OCI-LY7 (cell line): ENCODE measurements around the gene GABARAPL1. TPM values are rescaled to one million over a fixed set of nuclear protein-coding genes. Genes with fewer than 3 reads are reported as not detected.
"Not testable (repeated sequence)": the region's sequence is repeated elsewhere in the genome, so short reads cannot be mapped to it uniquely, and the experiment has no call there.

Experiments
- BruUV-seq: library from RNA; stranded (reverse); fragments of 400-500 nt; replicated peaks from 2 replicates; lab custom pipeline; 2021; lab: Mats Ljungman, UMichigan
- CTCF ChIA-PET: fragments of 300-600 bp; sonication (Branson Sonifier 250); formaldehyde crosslinking; loops from one replicate; lab custom pipeline; 2022; ENCODE audit warnings: antibody characterized with exemption; ENCODE audit not compliant: unreplicated experiment; lab: Charles Lee
- POLR2A ChIA-PET: fragments of 300-600 bp; sonication (Branson Sonifier 250); formaldehyde crosslinking; loops from one replicate; lab custom pipeline; 2022; ENCODE audit warnings: antibody characterized with exemption; lab: Charles Lee
- DNase-seq: peaks from one replicate; pipeline ENCODE4 v3.0.0-alpha.2; 2015; ENCODE audit warnings: low spot score
- H2AFZ ChIP-seq: fragments of 200-600 bp; sonication (generic), shearing (Covaris generic); 2 replicates; pipeline ENCODE4 v1.6.1; 2014; ENCODE audit warnings: mild to moderate bottlenecking, antibody characterized with exemption, low read length, moderate library complexity
- H3K27ac ChIP-seq: fragments of 200-600 bp; sonication (generic); 2 replicates; pipeline ENCODE4 v1.5.1; 2014; ENCODE audit warnings: mixed run types, low read depth, mild to moderate bottlenecking, moderate library complexity, low read length, inconsistent platforms; ENCODE audit not compliant: poor library complexity, severe bottlenecking
- H3K36me3 ChIP-seq: fragments of 200-600 bp; sonication (generic); 2 replicates; pipeline ENCODE4 v1.6.1; 2014; ENCODE audit warnings: mild to moderate bottlenecking, antibody characterized with exemption, low read length, moderate library complexity, mixed read lengths; ENCODE audit not compliant: insufficient read depth
- H3K4me1 ChIP-seq: fragments of 200-600 bp; sonication (generic); 2 replicates; pipeline ENCODE4 v1.5.1; 2014; ENCODE audit warnings: mild to moderate bottlenecking, low read length; ENCODE audit not compliant: insufficient read depth, poor library complexity, severe bottlenecking
- H3K4me2 ChIP-seq: fragments of 200-600 bp; sonication (generic); 2 replicates; pipeline ENCODE4 v1.6.1; 2014; ENCODE audit warnings: mild to moderate bottlenecking, low read length
- H3K4me3 ChIP-seq: fragments of 200-600 bp; sonication (generic); 2 replicates; pipeline ENCODE4 v1.5.1; 2014; ENCODE audit warnings: mild to moderate bottlenecking, low read depth, low read length; ENCODE audit not compliant: poor library complexity, severe bottlenecking
- H3K79me2 ChIP-seq: fragments of 200-600 bp; sonication (generic); 2 replicates; pipeline ENCODE4 v1.6.1; 2016; ENCODE audit warnings: low read depth, mild to moderate bottlenecking, low read length, moderate library complexity, mixed read lengths; ENCODE audit not compliant: insufficient read depth
- H3K9me2 ChIP-seq: fragments of 200-600 bp; sonication (generic); 2 replicates; pipeline ENCODE4 v1.6.1; 2016; ENCODE audit warnings: mild to moderate bottlenecking, low read length, mixed read lengths; ENCODE audit not compliant: insufficient read depth
- H3K9me3 ChIP-seq: fragments of 200-600 bp; sonication (generic); 2 replicates; pipeline ENCODE4 v1.6.1; 2014; ENCODE audit warnings: mild to moderate bottlenecking, mixed run types, low read length, mixed read lengths
- H4K20me1 ChIP-seq: fragments of 200-600 bp; sonication (generic); 2 replicates; pipeline ENCODE4 v1.6.1; 2014; ENCODE audit warnings: mild to moderate bottlenecking, antibody characterized with exemption, low read length, moderate library complexity, mixed read lengths; ENCODE audit not compliant: insufficient read depth
- EZH2phosphoT487 ChIP-seq: fragments of 200-600 bp; sonication (generic); IDR thresholded peaks from 2 replicates; pipeline ENCODE4 v1.6.1; 2018; ENCODE audit warnings: low read depth, borderline replicate concordance, mild to moderate bottlenecking, mixed run types, antibody characterized with exemption, low read length, moderate library complexity, mixed read lengths
- intact Hi-C: fragments of 100-400 bp; cut with micrococcal nuclease; formaldehyde crosslinking; loops from one replicate; pipeline ENCODE4 v1.10.0; 2022; ENCODE audit not compliant: unreplicated experiment
- total RNA-seq, 2 experiments: library from RNA; depleted of rRNA in 1 of 2; stranded (reverse); fragments of >200 nt in 1 of 2; shearing (Covaris generic) in 1 of 2; gene quantifications; 2 replicates each; pipeline ENCODE4 v1.2.3, GENCODE V29; 2014 to 2022
- TF ChIP-seq, protein P1 (sequence below): fragments of 200-600 bp; sonication (generic); conservative IDR thresholded peaks from 2 replicates; pipeline ENCODE4 v1.5.1; 2014; ENCODE audit warnings: mild to moderate bottlenecking, antibody characterized with exemption, low read length, moderate library complexity, mixed read lengths

Gene GABARAPL1
- total RNA-seq, 2 experiments from 2014 or later: 34.2 to 52.4 TPM

DNA sequence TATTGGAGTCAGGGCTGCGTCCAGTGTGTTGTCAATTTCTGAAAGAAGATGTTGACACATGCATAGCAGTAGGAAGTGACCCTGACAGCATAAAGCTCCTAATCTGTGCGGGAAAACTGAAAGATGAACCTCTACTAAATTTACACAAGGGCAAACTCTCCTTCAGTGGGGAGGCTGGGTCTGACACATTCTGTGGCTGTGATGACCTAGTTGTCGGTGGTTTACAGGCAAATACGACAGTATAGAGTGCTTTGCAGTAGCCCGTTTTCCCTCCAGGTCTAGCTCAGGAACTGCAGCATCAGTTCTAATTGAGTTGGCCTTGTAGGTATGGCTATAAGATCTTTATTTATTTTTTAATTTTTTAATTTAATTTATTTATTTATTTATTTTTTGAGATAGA is 14.8 kb upstream of the GABARAPL1 start:
- no TSS peak for BruUV-seq
- Histone ChIP-seq H3K9me2 (no peaks in the 10 kb centered on the region), H3K27ac (no peak overlapping the region), H3K36me3 (no peaks in the 10 kb centered on the region), H3K4me3 (no peak overlapping the region), H3K4me2 (no peak overlapping the region), H3K79me2 (no peaks in the 10 kb centered on the region), H2AFZ (no peak overlapping the region), H3K9me3 (no peaks in the 10 kb centered on the region; the same call in 1 of the 2 replicates), H4K20me1 (no peaks in the 10 kb centered on the region), H3K4me1 (peaks cover 55% of the 10 kb centered on the region)
- ChIA-PET CTCF (no interaction called here), POLR2A (interaction anchor here (0.8 to 6.1 kb wide), 4 partner anchors 11 to 38 kb away, joined by 3 to 59 read pairs (median 6); partner anchors contain the start of genes GABARAPL1 and OLR1)
- no peak for DNase-seq
- intact Hi-C loops: no loop called here
- TF ChIP-seq, protein P1, sequence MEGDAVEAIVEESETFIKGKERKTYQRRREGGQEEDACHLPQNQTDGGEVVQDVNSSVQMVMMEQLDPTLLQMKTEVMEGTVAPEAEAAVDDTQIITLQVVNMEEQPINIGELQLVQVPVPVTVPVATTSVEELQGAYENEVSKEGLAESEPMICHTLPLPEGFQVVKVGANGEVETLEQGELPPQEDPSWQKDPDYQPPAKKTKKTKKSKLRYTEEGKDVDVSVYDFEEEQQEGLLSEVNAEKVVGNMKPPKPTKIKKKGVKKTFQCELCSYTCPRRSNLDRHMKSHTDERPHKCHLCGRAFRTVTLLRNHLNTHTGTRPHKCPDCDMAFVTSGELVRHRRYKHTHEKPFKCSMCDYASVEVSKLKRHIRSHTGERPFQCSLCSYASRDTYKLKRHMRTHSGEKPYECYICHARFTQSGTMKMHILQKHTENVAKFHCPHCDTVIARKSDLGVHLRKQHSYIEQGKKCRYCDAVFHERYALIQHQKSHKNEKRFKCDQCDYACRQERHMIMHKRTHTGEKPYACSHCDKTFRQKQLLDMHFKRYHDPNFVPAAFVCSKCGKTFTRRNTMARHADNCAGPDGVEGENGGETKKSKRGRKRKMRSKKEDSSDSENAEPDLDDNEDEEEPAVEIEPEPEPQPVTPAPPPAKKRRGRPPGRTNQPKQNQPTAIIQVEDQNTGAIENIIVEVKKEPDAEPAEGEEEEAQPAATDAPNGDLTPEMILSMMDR: no peak
- TF ChIP-seq EZH2phosphoT487: no peak

DNA sequence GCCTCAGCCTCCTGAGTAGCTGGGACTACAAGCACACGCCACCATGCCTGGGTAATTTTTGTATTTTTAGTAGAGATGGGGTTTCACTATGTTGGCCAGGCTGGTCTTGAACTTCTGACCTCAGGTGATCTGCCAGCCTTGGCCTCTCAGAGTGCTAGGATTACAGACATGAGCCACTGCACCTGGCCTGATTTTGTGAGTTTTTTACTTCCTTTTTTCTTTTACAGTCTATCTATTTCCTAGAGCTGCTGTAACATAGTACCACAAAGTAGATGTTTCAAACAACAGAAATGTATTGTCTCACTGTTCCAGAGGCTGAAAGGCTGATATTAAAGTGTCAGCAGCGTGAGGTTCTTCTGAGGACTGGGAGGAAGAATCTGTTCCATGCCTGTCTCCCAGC is 8.2 kb upstream of the GABARAPL1 start:
- H4K20me1 ChIP-seq, intact Hi-C loops, H3K79me2 ChIP-seq, CTCF ChIA-PET, H3K9me2 ChIP-seq, BruUV-seq, H3K36me3 ChIP-seq, H3K4me3 ChIP-seq, H3K9me3 ChIP-seq: not testable (repeated sequence)
- Histone ChIP-seq H2AFZ (peak overlapping the region; percentile 1; the same call in 1 of the 2 replicates), H3K27ac (peak overlapping the region; percentile 44), H3K4me2 (peak overlapping the region; percentile 33), H3K4me1 (peaks cover 49% of the 10 kb centered on the region)
- POLR2A ChIA-PET: interaction anchor here (1.3 to 2.5 kb wide), 3 partner anchors 9 to 43 kb away, joined by 3 to 14 read pairs (median 11); no protein-coding TSS in a partner anchor
- DNase-seq: peak; percentile 58

DNA sequence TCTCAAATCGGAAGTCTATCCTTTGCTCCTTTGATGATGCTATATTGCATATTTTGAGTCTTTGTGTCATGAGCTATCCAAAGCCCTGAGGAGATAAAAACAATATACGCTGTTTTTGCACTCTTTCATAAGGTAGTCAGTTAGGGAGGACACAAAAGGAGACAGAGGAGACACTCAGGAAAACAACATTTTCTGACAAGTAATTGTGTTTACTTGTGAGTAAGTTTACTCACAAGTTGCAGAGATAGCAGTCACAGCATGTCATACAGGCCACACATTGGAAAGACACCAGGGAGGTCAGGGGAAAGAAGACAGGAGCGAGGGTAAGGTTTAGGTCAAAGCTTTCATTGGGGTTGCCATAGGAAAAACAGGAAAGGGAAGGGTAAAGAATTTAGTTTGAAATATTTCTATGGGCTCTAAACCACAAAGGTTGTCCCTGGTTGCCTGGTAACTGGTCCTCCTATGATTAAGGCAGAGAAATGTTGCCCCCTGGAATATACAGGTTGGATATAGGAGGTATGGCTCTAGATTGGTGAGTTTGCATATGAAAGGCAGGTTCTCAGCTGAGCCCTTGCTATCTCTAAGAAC is 7.4 kb upstream of the GABARAPL1 start:
- no peaks in the 10 kb centered on the region for H3K36me3 ChIP-seq
- TF ChIP-seq, protein P1: no peak
- TF ChIP-seq EZH2phosphoT487: no peak
- no peak overlapping the region for H3K4me3 ChIP-seq
- BruUV-seq: no TSS peak
- intact Hi-C loops: no loop called here
- H4K20me1 ChIP-seq: no peaks in the 10 kb centered on the region
- H3K4me2 ChIP-seq: 0 out of 2 replicates have a peak overlapping the region, but pooled peaks have one; percentile 4
- DNase-seq: no peak
- peak overlapping the region; percentile 44 for H3K27ac ChIP-seq
- ChIA-PET POLR2A (interaction anchor here (1.3 to 2.5 kb wide), 3 partner anchors 8 to 18 kb away, joined by 3 to 14 read pairs (median 5); no protein-coding TSS in a partner anchor), CTCF (no interaction called here)
- no peaks in the 10 kb centered on the region for H3K9me2 ChIP-seq
- H3K79me2 ChIP-seq: no peaks in the 10 kb centered on the region
- H2AFZ ChIP-seq: peak overlapping the region; percentile 1; the same call in 1 of the 2 replicates
- no peaks in the 10 kb centered on the region for H3K9me3 ChIP-seq
- H3K4me1 ChIP-seq: peaks cover 49% of the 10 kb centered on the region
